Measurements from ENCODE around the gene MYO5C. TPM values are rescaled to one million over a fixed set of nuclear protein-coding genes. Genes with fewer than 3 reads are reported as not detected.

Gene MYO5C
- total RNA-seq, 1 donor from 2014 or later: 2.1 TPM

DNA sequence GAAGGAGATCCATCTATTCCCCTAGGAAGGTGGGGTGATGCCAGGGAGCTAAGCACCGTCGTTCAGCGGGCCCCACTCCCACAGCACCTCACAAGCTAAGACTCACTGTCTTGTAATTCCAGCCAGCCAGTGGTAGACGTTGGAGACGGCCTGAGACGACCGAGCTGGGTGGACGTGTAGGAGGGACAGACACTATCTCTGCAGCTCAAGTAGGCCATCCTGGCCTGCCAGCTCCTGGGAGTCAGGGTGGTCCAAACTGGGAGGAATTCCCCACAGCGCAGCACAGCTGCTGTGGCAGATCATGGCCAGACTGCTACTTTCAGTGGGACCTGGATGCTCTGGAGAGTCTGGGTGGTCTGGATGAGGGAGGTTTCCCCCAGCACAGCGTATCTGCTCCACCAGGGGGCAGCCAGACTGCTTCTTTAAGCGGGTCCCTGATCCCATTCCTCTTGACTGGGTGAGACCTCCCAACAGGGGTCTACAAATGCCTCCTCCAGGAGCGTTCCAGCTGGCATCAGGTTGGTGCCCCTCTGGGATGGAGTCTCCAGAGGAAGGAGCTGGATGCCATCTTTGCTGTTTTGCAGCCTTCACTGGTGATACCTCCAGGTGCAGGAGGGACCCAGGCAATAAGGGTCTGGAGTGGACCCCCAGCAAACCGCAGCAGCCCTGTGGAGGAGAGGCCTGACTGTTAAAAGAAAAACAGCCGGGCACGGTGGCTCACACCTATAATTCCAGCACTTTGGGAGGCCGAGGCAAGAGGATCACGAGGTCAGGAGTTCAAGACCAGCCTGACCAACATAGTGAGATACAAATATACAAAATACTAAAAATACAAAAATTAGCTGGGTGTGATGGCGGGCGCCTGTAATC lies 132.0 kb downstream of the MYO5C start:
- DNase-seq: no peak
- intact Hi-C loops (cut with micrococcal nuclease): no loop called here

DNA sequence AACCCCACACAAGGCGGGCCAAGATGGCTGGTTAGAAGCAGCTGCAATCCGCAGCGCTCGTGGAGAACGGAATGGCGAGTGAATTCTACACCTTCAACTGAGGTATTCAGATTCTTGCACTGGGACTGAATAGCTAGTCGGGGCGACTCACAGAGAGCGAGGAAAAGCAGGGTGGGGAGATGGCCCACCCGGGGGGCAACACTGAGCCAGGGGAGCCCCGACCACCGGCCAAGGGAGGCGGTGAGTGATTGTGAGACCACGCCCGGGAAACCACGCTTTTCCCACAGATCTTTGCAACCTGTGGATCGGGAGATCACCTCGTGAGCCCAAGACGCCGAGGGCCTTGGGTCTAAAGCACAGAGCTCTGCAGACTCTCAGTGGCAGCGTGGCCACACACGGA lies 132.7 kb downstream of the MYO5C start:
- DNase-seq (no peak), ATAC-seq (no peak)
- intact Hi-C loops (cut with micrococcal nuclease): no loop called here

More for the DNA sequence above, 132.0 kb downstream of the MYO5C start:
- ATAC-seq: no peak

DNA sequence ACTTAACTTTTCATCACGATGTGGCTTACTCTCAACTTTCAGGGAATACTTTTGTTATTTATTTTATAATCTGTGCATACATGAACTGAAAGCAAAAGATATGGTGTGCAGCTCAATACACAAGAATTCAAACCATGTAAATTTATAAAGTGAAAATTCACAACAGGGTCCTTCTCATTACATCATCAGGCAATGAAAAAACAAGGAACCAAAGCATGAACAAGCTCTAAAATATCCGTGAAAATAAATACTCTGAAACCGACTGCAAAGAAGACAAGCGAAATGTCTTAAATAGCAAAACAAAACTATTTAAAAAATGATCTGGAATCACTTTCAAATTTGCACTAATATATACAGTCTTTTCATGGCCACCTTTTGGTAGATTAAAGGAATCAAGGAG lies 133.3 kb downstream of the MYO5C start:
- ATAC-seq (no peak), DNase-seq (no peak)
- intact Hi-C loops (cut with micrococcal nuclease): no loop called here

DNA sequence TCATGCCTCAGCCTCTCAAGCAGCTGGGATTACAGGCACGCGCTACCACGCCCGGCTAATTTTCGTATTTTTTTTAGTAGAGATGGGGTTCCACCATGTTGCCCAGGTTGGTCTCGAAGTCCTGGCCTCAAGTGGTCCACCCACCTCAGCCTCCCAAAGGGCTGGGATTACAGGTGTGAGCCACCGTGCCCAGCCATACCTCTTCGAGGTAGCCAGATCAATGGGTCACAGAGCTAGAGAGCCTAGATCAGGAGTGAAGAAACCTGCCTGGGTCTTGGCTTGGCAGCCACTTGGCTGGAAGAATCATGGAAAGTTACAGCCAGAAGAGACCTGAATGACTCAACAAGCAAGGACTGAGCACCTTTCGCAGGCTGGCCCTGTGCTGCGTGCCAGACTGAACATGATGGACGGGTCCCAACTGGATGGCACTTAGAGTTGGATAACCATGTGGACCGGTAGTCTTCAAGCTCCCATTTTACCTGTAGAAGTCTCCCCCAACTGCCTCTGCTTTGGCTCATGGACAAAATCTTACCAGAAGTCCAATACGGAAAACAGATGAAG lies 134.1 kb downstream of the MYO5C start:
- DNase-seq (no peak), ATAC-seq (no peak)
- intact Hi-C loops (cut with micrococcal nuclease): no loop called here

DNA sequence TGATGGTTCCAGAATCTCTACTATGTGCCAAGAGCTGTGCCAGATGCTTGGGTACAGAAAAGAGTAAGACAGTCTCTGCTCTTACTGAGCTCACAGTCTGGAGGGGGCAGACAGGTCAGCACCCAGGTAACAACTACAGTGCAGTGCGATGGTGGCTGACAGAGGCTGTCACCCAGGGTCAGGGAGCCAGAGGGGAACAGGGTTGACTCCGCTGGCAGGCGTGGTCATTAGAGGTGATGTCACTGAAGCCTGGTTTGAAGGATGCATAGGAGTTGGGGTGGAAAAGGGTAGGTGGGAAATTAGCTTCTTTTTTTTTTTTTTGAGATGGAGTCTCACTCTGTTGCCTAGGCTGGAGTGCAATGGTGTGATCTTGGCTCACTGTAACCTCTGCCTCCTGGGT lies 136.0 kb downstream of the MYO5C start:
- ATAC-seq: no peak
- intact Hi-C loops (cut with micrococcal nuclease): no loop called here
- DNase-seq: no peak

DNA sequence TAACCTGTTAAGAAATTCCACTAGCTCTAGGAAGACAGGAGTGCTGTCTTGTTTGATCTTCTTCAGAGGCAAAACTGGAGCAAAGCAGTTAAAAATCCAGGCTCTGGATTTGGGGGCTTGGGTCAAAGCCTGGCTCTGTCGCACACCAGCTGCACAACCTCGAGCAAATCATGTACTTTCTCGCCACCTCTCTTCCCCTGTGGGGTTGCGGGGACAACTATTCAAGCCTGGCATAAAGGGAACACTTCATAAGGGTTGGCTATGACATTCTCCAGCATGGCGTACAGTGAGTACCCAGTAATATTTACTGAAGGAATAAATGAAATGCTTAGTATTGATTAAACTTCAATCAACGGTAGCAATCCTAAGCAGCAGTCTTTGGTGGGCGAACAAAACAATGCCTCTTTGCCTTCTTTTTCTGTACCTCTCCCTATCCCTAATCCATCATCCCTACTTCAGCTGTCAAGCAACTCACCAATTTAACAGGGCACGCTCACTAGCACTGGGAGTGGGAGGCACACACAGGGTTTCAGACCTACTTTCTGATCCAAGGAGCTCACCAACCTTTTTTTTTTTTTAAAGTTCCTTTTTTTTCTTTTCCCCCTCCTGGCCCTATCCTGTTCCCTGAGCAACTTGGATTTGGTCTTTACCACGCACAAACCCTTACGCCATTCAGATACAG lies 137.4 kb downstream of the MYO5C start:
- DNase-seq: no peak
- ATAC-seq: no peak
- intact Hi-C loops (cut with micrococcal nuclease): no loop called here

DNA sequence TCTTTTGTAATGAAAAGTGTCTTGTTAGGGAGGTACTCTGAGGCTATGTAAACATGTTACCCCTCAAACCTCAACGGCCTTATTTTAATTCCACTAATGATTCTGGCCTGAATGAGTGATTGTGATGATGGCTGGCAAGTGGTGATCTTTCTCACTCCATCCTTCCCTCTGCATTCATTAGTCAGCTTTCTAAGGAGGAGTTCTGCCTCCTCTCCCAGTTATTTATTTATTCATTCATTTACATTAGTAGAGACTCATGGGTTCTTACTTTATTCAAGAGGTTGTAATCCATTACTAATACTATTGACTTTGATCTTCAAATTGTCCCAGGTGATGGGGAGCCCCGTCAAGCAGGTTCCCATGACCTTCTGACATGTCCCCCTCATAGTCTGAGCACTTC lies 139.7 kb downstream of the MYO5C start:
- ATAC-seq: no peak
- DNase-seq: no peak
- intact Hi-C loops (cut with micrococcal nuclease): no loop called here

DNA sequence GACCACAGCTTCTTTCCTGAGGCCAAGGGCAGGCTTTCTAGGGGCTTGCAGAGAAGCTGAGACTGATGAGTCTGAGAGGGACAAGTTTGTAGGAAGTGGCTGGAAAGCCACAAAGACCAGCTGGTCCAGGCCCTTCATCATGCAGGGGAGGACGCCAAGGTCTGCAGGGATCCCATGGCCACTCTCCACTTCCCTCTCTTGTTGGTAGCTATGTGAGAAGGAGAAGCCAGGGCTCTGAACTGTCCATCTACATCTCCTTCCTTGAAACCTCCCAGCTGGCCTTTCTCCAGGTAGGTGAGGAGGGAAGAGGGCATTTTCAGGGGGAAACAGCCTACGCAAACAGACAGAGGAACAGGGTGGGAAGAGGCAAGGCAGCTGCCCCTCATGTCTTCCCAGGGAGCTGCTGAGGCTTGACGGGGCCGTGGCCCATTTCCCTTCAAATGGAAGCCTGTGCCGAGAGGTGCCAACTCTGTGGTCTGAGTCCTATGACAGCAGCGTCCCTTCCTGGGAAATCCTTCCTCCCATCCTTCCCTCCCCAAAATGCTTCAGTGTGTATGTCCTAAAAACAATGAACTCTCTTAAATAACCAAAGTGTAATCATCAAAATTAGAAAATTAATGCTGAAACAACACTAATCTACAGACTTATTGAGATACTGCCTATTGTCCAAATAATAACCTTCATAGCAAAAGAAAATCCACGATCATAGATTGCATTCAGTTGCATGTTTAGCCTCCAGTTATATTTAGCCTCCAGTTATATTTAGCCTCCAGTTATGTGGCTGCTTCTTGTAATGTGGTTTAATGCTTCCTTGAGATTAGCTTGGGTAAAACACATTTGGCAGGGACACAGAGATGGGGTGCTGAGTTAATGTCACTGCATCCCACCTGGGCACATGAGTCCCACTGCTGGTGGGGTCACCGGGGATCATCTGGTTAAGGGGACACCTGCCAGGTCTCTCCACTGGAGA lies 140.4 kb downstream of the MYO5C start:
- intact Hi-C loops (cut with micrococcal nuclease): no loop called here
- ATAC-seq (no peak), DNase-seq (no peak)

DNA sequence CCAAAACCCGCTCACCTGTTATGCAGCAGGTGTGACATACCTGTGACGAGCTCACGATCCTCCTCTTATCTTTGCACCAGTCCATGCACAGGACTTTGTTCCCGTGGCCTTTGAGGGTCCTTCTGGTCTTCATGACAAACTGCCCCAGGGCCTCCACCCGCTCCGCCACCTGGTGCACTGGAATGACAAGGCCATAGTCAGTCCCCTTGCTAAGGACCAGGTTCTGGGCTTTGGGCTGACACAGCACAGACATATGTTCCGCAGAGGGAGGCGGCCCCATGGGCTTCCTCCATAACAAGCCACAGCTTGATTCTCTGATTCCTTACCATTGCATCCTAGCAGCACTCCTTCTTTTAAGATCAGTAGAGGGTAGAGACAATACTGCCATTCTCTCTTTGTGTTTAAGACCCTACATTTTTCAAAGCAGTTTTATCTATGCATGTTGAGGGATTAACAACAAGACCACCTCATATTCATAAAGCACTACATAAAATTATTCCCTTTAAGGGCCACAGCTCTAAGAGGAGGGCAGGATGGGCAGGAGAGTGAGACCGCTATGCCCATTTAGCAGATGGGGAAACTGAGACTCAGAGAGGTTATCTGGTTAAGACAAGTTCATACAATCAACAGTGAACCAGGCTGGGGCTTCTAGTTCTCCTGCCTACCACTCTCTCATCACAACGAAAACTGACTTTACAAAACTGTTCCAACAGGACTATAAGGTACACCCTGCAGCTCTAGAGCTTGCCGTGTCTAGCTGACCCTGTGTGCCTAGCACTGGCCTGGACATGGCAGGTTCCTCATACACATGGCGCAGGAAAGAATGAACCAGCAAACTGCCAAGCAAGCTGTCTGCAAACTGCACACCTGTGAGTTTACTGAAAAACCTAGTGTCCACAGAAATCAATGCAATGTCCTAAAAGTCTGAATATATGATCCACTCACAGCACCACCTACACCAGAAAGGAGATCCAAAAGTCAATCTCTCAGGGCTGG lies 141.4 kb downstream of the MYO5C start:
- ATAC-seq (no peak), DNase-seq (no peak)
- intact Hi-C loops (cut with micrococcal nuclease): no loop called here

DNA sequence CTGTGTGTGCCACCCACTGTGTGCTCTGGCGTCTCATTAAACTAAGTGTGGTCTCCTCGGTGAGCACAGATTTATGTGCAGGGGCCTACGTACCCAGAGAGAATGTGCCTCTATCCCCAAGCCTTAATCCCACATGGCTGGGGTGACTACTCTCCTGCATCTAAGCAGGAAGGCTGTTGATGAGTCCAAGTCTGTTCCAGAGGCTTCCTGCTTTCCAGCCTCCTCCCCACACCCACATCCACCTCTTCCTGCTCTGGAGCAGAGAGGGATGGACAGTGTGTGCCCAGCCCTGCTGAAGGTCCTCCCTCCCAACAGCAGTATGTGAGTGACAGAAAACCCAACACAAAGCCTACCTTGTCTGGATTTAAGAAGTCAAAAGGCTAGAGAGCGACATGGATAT lies 144.3 kb downstream of the MYO5C start:
- DNase-seq (no peak), ATAC-seq (peak; percentile 33)
- intact Hi-C loops (cut with micrococcal nuclease): no loop called here

DNA sequence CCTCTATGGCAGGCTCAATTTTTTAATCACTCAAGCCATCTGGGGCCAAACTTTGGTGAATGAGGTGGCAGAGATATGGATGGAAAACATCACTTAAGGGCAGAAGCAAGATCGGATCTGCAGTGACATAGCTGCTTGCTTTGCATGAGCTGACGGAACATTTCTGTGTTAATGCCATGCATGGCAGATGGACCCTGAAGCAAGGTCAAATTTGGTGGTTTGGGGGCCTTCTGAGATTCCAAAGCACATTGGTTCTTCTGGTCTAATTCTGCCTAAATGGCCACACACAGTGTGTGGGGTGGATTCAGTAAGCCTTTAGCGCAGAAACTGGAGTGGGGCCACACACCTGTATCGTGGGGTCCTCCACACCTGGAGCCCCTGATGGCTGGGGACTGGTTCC lies 144.7 kb downstream of the MYO5C start:
- no peak for DNase-seq
- ATAC-seq: no peak
- intact Hi-C loops (cut with micrococcal nuclease): no loop called here

DNA sequence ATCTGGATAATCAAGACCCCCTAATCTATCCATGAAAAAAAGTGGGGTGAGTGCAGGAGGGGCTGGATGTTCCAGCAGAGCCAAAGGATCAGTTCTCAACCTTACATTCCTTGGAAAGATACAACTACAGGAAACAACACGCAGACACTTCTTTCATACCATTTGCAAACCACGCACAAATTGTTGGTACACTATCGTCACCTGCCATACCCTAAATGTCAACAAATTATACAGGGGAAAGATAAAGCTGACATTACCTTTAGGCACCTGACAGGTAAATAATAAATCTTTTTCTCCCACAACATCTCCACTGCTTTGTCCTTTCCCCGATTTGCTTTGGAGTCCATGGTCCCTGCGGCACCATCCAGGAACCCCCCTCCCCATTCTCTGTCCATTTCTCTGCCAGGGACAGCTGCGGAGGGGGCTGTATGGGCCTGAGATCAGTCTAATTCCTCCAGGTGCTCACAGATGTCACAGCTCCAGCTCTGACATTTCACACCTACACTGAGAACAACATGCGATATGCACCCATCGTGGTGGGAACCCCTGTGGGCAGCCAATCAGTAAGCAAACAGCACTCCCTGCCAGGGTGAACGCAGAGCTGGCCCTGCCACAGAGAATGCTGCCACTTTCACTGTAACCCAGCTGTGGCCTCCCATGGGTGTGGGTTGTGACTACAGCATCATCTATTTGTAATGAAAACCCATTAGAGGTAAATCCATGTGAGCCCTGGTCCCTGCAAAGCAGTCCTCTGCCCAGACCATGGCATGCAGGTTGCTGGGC lies 145.4 kb downstream of the MYO5C start:
- intact Hi-C loops (cut with micrococcal nuclease): no loop called here
- ATAC-seq: no peak

DNA sequence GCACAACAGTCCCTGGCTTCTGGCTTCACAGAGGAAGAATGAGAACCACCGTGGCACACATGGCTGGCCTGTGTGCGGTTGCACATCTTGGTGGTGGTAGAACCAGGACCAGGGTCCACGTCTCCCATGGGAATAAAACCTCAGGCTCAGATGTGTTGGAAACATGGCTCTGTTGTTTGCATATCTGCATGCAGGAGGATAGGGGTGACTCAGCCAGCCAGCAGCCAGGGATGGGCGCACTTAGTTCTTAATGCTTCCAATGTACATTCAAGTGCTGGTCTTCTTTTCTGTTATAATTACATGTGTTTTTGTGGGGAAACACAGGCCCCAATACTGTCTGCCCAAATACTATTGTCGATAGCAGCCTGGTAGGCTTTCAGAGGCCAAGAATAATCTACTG lies 147.2 kb downstream of the MYO5C start:
- DNase-seq (no peak), ATAC-seq (no peak)
- intact Hi-C loops (cut with micrococcal nuclease): no loop called here

More for the DNA sequence above, 145.4 kb downstream of the MYO5C start:
- no peak for DNase-seq

DNA sequence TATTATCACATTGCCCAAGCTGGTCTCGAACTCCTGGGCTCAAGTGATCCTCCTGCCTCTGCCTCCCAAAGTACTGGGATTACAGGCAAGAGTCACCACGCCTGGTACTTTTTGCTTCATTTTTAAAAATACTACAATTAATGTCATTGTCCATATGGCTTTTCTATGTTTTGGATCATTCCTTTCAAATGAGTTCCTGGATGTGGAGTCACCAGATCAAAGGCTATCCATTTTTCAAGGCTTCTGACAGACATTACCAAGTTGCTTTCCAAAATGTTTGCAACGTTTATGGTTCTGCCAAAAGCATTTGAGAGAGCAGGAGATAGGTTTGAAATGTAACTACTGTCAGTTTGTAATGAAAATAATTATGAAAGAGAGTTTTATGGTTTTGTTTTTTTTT lies 148.8 kb downstream of the MYO5C start:
- intact Hi-C loops (cut with micrococcal nuclease): no loop called here
- ATAC-seq: no peak
- no peak for DNase-seq

DNA sequence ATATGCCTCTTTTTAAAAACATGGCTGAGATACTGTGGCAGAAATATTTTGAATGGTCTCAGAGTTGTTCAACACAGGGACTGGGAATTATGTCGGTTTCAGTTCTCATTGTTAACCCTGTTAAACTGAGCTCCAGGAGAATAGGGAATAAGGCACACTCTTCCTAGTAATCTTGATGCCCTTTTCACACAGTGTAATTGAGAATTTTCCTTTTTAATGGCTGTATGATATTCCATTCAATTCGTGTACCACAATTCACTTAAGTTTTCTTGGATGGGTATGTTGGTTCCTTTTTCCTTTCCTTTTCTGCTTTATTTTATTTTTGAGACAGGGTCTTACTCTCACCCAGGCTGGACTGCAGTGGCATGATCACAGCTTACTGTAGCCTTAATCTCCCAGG lies 149.3 kb downstream of the MYO5C start:
- DNase-seq (no peak), ATAC-seq (no peak)
- intact Hi-C loops (cut with micrococcal nuclease): no loop called here

DNA sequence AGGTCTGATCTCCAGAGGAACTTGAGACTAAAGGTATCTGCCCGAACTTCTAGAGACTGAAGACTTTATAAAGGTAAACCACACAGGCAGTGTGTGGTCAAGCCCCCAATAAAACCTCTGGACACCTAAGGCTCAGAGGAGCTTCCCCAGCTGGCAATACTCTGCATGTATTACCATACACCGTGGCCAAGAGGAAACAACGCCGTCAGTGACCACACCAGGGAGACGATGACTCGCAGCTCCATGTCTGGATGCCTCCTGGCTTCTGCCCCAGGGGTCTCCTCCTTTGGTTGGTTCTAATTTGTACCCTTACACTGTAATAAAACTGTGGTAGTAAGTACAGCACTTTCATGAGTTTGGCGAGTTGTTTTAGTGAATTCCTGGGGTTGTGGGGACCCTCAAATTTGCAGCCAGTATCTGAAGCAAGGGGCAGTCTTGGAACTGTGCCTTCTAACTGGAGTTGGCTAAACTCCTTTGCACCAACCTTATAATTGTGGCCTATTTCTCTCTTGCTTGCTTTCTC lies 150.9 kb downstream of the MYO5C start:
- no peak for DNase-seq
- intact Hi-C loops (cut with micrococcal nuclease): no loop called here
- no peak for ATAC-seq

DNA sequence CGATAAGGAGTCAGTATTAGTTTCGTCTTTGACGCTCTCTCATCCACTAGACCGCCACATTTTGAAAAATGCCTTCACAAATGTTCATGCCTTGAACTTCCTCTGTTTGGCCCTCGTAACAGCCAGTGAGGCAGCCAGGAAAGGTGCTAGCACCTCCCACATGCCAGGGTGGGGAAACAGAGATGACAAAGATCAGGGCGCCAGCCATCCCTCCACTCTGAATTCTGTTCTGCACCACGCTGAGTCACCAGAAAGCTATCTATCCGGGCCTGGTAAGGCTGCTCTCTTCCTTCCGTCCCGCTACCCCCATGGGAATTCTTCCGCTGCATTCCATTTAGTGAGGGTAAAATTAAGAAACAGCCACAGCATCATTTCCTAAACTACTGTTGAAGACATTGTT lies 151.7 kb downstream of the MYO5C start:
- ATAC-seq: no peak
- intact Hi-C loops (cut with micrococcal nuclease): no loop called here
- DNase-seq: no peak

All from left ventricle myocardium superior (tissue), 1 donor.